ENCODE data around the gene C6orf120.

Gene C6orf120

DNA sequence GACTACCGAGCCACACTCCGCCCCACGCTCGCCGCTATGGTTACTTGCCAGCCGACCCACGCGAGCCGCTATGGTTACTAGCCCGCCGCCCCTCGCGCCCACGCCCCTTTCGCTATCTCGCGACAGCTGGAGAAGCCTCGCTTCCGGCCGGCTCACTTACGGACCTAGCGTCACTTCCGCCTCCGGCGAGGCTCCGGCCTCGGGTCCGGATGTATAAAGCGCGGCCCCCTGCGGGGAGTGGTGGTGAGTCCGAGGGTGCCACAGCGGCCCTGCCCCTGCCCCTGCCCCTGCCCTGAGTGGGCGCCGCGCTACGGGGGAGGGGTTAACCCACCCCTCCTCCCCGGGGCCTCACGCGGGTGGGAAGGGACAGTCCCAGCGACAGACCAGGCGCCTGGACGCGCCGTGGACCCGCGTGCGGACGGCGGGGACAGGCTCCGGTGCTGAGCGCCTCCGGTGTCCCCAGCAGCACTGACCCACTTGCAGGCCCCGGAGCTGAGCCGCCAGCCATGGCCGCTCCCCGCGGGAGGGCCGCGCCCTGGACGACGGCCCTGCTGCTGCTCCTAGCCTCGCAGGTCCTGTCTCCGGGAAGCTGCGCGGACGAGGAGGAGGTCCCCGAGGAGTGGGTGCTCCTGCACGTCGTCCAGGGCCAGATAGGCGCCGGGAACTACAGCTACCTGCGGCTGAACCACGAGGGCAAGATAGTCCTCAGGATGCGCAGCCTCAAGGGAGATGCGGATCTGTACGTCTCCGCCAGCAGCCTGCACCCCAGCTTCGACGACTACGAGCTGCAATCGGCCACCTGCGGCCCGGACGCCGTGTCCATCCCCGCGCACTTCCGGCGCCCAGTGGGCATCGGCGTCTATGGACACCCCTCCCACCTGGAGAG lies at the start of gene C6orf120, which contains the start of gene WDR27:
Gene C6orf120, plus strand, starts transcription at position 173 of the 886 bp plus-strand sequence. Its CDS starts 334 bp downstream, at position 507.
Gene WDR27, minus strand, starts transcription at position 76 of the 886 bp plus-strand sequence. CDS start 13,024 bp downstream, outside the sequence.
- TF ChIP-seq, protein P1, sequence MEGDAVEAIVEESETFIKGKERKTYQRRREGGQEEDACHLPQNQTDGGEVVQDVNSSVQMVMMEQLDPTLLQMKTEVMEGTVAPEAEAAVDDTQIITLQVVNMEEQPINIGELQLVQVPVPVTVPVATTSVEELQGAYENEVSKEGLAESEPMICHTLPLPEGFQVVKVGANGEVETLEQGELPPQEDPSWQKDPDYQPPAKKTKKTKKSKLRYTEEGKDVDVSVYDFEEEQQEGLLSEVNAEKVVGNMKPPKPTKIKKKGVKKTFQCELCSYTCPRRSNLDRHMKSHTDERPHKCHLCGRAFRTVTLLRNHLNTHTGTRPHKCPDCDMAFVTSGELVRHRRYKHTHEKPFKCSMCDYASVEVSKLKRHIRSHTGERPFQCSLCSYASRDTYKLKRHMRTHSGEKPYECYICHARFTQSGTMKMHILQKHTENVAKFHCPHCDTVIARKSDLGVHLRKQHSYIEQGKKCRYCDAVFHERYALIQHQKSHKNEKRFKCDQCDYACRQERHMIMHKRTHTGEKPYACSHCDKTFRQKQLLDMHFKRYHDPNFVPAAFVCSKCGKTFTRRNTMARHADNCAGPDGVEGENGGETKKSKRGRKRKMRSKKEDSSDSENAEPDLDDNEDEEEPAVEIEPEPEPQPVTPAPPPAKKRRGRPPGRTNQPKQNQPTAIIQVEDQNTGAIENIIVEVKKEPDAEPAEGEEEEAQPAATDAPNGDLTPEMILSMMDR (IDR thresholded peaks at IDR 0.05), result no peak
- peak; percentile 98 for DNase-seq (ENCODE audit: low spot score)

DNA sequence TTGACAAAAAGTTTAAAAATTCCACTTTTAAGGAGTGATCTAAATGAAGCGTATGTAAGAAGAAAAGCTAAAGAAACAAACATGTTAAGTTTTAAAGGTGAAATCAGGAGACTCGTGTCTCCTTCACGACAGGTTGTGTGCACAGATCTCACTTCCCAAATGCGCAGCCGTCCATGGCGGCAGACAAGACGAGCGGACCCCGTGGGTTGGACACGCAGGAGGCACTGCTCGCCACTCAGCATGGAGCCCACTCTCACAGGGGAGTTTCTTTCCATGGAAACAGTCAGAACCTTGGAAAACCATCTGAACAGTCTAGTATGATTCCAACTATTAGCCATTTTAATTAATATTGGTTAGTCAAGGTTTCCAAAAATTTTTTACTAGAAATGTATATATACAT lies 49.0 kb upstream of the C6orf120 start:
- Histone ChIP-seq H3K4me3 (no peak overlapping the region), H3K27ac (no peak overlapping the region)
- TF ChIP-seq, protein P1 (IDR thresholded peaks at IDR 0.05), result no peak
- DNase-seq (ENCODE audit: low spot score), result no peak

More for the DNA sequence above, at the start of gene C6orf120, which contains the start of gene WDR27:
- Histone ChIP-seq H3K27ac (peak within 1 kb of the TSS; percentile 92 to 96), H3K4me3 (peak within 1 kb of the TSS; percentile 95)

DNA sequence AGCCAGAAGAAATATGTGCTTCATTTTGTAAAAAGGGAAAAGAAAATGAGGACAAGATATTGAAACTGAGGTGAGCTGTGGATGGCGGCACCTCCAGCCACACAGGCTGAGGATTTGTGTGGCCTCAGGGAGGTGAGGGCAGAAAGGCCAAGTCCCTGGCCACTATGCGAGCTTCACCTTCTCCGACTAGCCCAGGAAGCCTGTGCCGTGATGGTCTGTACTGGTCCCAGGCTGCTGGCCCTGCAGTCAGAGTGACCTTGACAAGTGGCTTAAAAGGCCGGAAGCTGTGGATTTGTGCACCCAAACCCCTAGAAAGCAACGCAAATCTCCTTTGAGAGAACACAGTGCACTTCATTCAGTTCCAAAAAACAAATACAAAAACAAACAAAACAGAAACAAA lies 48.2 kb upstream of the C6orf120 start:
- Histone ChIP-seq H3K27ac (no peak overlapping the region), H3K4me3 (no peak overlapping the region)
- DNase-seq (ENCODE audit: low spot score), result no peak
- TF ChIP-seq, protein P1 (IDR thresholded peaks at IDR 0.05), result no peak

DNA sequence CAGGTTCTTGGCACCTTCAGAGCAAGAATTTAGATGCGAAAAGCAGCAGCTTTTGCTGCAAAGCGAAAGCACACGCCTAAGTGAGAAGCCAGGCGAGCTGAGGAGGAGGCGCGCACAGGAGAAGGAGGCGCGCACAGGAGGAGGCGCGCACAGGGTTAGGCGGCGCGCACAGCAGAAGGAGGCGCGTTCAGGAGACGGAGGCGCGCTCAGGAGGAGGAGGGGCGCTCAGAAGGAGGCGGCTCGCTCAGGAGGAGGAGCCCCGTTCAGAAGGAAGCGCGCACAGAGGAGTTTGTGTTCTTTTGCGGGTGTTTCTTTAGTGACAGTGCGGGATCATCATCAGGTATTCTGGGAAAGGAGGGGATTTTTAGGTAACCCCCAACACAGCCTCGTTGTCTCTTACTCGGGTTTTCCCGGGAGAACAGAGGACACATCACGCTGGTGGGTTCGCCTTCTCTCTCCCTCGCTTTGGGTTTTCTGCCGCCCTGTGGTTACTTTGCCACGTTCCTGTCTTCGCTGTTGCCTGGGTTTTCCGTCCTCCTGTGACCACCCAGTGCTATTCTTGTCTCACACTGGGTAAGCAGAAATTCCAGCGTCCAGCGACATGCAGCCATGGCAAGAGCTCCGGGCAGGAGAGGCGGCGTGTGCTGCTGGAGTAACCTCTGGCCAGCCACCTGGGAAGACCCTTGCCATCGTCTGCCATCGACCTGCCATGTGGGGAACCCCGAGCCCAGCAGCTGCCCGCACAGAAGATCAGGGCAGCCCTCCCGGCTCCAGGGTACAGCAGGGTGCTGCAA lies 47.1 kb upstream of the C6orf120 start:
- Histone ChIP-seq H3K4me3 (peak overlapping the region; percentile 70), H3K27ac (peak overlapping the region; percentile 62 to 79)
- no peak for DNase-seq (ENCODE audit: low spot score)
- TF ChIP-seq, protein P1 (IDR thresholded peaks at IDR 0.05), result no peak

DNA sequence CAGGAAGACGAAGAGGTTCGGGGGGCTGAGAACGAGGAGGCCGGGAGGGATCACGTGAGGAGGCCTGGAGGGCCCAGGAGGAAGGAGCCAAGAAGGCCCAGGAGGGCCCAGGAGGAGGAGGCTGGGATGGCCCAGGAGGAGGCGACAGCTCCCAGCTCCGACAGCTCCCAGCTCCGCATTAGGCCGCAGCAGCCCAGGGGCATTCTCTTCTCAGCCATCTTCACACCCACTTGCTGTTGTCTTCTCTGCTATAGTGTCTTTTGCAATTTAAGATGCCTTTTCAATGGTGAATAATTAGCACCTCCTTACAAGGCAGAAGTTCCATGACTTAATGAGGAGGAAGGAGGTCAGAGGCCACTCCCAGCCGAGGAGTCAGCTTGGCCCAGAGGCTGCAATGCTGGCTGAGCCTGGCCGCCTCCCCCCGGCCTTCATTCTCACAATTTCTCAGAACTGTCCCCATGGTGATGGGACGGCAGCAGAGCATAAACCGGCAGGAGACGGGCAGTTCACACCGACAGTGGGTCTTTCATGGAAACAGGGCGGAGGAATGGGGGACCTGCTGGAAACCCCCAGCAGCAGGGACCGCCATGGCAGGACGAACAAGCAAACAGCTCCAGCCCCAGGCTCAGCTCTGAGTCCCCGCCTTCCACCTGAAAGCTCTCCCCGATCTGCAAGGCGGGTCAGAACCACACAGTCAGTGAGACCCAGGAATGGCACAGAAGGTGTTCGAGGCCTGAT lies 45.2 kb upstream of the C6orf120 start:
- TF ChIP-seq, protein P1 (IDR thresholded peaks at IDR 0.05), result no peak
- Histone ChIP-seq H3K4me3 (no peak overlapping the region), H3K27ac (no peak overlapping the region)
- no peak for DNase-seq (ENCODE audit: low spot score)

DNA sequence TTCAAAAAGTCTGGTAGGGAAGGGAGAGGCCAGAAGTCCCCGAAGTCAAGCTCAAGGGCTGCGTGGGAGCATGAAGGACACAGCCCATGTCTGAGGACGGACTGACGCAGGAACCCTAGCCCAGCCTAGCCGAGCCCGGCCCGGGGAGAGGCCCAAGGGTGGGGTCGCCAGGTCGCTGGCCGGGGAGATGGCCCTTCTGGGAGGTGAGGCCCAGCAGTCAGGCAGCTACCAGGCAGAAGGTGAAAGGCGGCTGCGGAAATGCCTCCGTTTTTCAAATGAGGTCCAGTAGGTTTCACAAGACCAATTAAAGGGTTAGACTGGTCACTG lies 44.7 kb upstream of the C6orf120 start:
- Histone ChIP-seq H3K4me3 (no peak overlapping the region), H3K27ac (no peak overlapping the region)
- TF ChIP-seq, protein P1 (IDR thresholded peaks at IDR 0.05), result no peak
- no peak for DNase-seq (ENCODE audit: low spot score)

All from coronary artery (tissue), 2 donors.